GM18498 (cell line): ENCODE measurements around the gene ARHGAP24.

Source experiments
- ATAC-seq: cut with Tn5 transposase; IDR thresholded peaks from one replicate; pipeline ENCODE4 v1.9.1; 2021; ENCODE audit warnings: mild to moderate bottlenecking, moderate library complexity; ENCODE audit not compliant: unreplicated experiment

Gene ARHGAP24

GRCh38 chr4:85684676-85685075 lies 209.7 kb downstream of the ARHGAP24 start:
- ATAC-seq: no peak

GRCh38 chr4:85686398-85686797 lies 211.4 kb downstream of the ARHGAP24 start:
- no peak for ATAC-seq

DNA sequence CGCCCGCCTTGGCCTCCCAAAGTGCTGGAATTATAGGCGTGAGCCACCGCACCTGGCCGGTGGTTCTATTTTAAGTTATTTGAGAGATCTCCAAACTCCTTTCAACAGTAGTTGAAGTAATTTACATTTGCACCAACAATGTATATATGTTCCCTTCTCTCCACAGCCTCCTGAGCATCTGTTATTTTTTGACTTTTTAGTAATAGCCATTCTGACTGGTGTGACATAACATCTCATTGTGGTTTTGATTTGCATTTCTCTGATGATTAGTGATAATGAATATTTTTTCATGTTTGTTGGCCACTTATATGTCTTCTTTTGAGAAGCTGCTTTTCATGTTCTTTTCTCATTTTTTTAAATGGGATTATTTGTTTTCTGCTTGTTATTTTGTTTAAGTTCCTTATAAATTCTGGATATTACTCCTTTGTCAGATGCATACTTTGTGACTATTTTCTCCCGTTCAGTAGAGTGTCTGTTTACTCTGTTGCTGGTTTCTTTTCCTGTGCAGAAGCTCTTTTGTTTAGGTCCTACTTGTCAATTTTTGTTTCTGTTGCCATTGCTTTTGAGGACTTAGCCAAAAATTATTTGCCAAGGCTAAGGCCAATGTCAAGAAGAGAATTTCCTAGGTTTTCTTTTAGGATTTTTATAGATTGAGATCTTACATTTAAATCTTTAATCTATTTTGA lies 213.2 kb downstream of the ARHGAP24 start:
- ATAC-seq: no peak

GRCh38 chr4:85696661-85697060 lies 221.7 kb downstream of the ARHGAP24 start:
- ATAC-seq: no peak

DNA sequence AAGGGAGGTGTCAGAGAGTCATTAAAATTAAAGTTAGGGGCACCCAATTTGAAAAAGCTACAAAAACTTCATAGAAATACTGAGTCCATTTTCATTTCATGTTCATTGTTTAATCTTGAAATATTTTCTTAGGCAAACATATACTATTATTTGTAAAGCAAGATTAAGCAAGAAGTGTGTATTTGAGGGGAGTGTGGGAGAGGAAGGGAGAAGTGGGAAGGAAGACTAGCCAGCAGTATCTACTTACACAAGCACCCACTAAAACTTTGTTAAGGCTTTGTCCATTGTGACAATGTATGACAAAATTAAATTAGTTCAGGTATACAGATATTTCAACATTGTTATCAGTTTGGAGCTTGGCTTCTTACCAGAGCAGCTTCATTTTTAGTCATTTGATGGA lies 222.9 kb downstream of the ARHGAP24 start:
- ATAC-seq: no peak

DNA sequence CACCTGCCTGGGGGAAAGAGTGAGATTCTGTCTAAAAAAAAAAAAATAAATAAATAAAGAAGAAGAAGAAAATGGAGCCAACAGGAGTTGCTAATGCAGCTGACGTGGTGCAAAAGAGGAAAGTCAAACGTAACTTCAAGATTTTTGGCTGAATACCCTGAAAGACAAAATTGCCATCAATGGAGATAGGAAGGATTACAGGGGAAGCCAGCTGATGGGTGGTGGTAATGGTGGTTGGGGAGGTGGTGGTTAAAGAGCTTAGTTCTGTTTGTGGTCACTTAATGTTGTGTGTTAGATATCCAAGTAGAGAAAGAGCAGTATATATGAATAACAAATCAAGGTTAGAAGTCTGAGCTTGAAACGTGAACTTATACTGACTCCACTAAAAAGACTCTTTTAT lies 225.4 kb downstream of the ARHGAP24 start:
- no peak for ATAC-seq

DNA sequence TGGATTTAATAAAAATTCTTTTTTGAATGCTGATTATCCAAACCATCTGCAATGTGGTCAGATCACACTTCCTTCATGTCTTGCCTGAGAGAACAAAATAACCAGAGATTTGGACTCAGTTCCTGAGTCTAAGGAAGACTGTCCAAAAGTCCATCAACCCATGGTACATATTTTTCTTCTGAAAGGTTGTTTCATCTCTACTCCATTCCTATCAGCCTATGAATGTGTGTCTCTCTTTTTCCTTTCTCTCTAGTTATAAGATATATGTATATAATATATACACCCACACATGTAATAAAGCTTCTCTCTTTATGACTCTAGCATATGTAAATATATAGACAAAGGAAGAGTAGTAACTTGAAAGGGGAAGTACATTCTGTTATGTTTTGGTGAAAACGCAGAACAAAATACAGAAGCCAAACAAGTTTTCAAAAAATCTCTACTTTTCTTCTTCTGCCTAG lies 226.9 kb downstream of the ARHGAP24 start:
- peak; percentile 99 for ATAC-seq

DNA sequence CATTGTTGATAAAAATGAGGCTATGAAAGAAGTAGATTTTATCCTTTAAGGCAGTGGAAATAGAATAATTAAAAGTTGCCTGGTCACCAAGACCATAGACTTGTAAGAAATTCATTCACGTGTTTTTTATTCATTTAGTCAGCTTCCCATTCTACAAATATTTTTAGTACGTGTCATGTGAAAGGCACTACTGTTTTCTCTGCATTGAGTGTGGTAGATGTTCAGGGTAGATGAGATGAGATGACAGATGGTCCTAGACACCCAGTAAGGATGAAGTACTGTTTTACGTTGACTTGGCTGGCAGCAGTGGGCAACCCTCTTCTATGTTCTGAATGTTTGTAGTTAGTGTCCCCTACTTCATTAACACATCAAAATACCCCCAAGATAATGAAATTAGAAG lies 228.1 kb downstream of the ARHGAP24 start:
- no peak for ATAC-seq

DNA sequence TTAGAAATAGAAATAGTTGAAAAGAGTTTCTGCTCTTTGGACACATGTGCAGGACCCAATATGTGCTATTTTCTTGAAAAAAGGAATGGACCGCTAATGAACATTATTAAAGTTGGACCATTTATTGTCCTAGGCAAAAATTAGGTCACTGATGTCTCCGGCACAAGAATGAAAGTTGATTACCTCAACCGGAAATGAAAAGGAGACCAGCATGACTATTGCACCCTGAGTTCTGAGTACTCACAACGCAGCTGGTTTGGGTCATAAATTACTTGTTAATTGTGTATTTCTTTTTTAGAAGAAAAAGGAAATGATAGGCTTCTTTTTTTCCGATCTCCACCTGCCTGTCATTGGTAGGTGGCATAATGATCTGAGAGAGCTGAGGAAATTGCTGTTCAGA lies 232.7 kb downstream of the ARHGAP24 start:
- ATAC-seq: peak; percentile 86

- ATAC-seq: no peak
Measured at GRCh38 chr4:85708468-85708867, 233.5 kb downstream of the ARHGAP24 start.

DNA sequence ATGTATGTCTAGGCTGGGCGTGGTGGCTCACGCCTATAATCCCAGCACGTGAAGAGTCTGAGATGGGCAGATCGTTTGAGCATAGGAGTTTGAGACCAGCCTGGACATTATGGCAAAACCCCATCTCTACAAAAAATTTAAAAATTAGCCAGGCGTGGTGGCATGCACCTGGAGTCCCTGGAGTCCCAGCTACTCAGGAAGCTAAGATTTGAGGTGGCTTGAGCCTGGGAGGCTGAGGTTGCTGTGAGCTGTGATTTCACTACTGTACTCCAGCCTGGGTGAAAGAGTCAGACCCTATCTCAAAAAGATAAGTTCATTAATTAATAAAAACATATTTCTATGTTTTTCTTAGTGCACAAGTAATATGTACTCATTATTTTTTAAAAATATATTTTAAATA lies 238.1 kb downstream of the ARHGAP24 start:
- no peak for ATAC-seq

DNA sequence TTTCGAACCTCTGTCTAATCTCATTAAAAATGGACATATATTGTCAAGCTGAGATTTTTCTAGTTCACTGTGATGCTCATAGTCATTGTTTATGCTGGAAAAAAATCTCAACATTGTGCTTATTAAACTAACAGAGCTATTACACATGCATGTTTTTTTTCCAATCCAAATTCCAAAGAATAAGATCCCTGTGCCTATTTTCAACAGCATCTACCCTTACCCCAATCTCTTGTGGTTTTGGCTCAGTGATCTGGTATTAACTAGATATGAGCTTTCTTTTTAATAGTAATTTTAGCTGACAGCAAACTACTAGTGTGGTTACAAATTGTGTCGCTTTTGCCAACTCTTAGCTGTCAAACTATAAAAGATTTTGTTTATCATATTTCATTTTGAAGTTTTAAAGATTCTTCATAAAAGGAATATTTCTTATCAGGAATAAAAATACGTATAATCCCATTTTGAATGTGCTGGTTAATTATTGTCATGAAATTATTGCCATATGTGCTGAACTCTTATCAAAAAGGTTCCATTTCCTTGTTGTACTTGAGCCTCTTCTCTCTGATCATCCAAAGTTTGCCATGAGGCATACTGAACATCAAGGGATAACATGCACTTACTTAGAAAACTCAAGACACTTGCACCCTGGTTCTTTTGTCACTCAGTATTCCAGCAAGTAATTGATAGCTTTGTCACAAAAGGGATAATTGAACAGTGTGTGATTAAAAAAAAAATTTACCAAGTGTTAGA lies 241.2 kb downstream of the ARHGAP24 start:
- no peak for ATAC-seq

DNA sequence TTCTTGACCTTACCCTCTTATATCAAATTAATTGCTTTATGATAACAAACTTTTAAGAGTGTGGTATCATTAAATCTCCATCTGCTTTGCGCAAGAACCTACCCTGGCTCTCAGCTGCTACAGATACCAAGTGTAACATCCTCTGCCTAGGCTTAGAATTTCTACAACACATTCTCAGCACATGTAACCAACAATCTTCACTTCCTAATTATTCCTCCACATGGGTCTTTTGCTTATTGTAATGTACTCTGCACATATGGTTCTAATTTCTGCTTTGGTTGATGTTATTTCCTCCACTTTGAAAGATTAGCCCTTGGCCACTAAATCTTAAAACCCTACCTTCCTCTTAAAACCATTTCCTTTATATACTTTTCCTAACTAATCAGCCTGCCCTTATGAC lies 242.4 kb downstream of the ARHGAP24 start:
- ATAC-seq: no peak

GRCh38 chr4:85717847-85718246 lies 242.9 kb downstream of the ARHGAP24 start:
- ATAC-seq: no peak

DNA sequence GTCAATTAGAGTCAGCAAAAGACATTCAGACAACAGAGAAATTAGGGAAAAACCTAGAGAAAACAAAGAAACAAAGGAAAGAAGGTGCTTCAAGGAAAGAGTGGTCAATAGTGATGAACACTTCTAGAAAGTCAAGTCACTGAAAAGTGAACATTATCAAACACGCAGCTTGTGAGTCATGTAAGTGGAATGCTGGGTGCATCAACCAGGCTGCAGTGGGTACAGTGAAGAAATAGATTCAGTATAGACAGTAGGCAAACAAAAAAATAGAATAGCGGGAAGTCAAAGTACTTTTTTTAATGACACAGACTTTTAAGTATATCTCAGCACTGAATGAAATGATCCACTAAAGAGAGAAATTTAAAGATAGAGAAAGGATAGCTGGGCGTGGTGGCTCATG lies 245.8 kb downstream of the ARHGAP24 start:
- no peak for ATAC-seq

DNA sequence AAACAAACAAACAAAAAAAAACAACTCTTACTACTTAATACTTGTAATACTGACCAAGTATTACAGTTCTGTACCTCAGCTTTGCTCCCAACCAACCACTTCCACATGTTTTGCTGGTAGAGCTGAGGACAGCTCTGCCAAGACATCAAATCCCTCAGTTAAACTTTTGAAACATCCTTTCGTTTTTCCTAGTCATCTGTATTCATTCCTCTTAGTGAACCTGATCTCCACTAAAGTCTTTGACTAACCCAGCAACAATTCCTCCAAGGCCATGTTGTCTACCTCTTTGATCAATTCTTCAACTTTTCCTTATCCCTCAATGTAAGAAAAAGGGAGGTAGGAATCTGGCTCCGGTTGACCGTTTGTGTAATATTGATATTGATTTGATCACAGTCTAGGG lies 247.5 kb downstream of the ARHGAP24 start:
- no peak for ATAC-seq

DNA sequence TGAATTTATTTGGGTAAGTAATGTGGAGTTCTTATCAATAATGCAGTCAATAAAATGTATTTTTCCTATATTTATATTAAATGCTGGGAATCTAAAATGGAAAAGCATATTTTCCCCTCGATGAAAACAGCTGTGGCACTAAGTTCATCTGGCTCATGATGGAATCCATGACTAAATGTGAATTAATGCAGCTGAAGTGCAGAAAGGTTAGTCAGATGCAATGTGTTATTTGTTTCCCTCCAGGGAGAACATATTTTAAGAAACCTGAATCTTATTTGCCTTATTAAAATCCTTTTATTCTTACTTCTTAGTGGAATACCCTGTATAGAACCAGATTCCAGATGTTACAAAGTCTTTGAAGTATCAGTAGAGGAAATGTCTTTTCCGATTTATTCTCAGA lies 247.9 kb downstream of the ARHGAP24 start:
- ATAC-seq: no peak

DNA sequence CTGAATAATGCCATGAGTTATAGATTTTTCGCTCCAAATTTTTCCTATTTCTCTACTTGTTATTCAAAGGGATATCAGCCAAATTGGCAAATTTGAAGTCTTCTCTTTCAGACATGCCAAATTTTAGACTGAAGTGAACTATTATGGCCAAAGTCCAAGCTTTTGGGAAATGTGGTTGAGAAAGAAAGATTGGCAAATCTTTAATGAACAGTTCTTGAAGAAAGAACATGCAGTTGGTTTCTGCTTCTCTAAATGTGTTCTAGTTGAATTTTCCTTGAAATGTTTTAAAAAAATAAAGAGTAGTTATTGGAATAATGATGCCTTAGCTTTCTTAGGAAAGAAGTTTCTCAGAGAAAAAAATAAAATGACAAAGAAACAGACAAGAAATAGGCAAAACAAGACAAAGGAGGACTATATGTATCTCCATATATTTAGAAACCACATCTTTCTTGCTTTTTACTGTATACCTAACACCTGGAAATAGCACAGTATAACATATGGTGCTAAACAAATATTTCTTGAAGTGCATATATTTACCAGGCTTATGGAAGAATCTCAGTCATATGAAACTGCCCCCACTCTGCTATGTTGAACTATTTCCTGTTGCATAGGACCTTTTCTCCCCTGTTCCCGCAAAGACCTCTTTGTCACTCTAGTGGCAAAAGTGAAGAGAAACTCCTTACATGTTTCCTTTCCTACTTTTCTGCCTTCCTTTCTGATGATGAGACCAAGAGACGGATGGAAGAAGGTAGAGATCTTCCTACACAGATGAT lies 250.0 kb downstream of the ARHGAP24 start:
- ATAC-seq: peak; percentile 49

GRCh38 chr4:85725721-85726170 lies 250.8 kb downstream of the ARHGAP24 start:
- ATAC-seq: peak; percentile 91

- no peak for ATAC-seq
Measured at GRCh38 chr4:85726555-85726954, 251.6 kb downstream of the ARHGAP24 start.

GRCh38 chr4:85728464-85728863 lies 253.5 kb downstream of the ARHGAP24 start:
- ATAC-seq: no peak

- ATAC-seq: no peak
Measured at GRCh38 chr4:85732124-85732523, 257.2 kb downstream of the ARHGAP24 start.
